CD4-positive, CD25-positive, alpha-beta regulatory T cell (primary cell): ENCODE data around the gene RAB11FIP4. TPM values are rescaled to one million over a fixed set of nuclear protein-coding genes. Genes with fewer than 3 reads are reported as not detected.

Experiments
- ATAC-seq, 2 donors: fragments of 150-1000 bp; cut with Tn5 transposase; one replicate each; pipeline ENCODE4 v1.10.0; 2021; ENCODE audit warnings: low read depth in 2 of 2, moderate number of reproducible peaks in 2 of 2, moderate library complexity in 1 of 2
- DNase-seq, 3 donors: peaks; one replicate each; pipeline versions ENCODE4 v3.0.0 to v3.0.0-alpha.2; 2012 to 2022; ENCODE audit warnings: mixed read lengths in 1 of 3
- H3K27ac ChIP-seq: one replicate; pipeline ENCODE4 v1.7.0; 2013; ENCODE audit warnings: mild to moderate bottlenecking, low read length; ENCODE audit not compliant: insufficient read depth, poor library complexity, severe bottlenecking
- H3K27me3 ChIP-seq: one replicate; pipeline ENCODE4 v1.7.0; 2013; ENCODE audit warnings: low read length; ENCODE audit not compliant: control insufficient read depth, insufficient read depth
- H3K36me3 ChIP-seq: one replicate; pipeline ENCODE4 v1.7.0; 2013; ENCODE audit warnings: mild to moderate bottlenecking, low read length, moderate library complexity; ENCODE audit not compliant: control insufficient read depth, insufficient read depth
- H3K4me1 ChIP-seq: 2 replicates; pipeline ENCODE4 v1.7.0; 2013; ENCODE audit warnings: mild to moderate bottlenecking, low read length; ENCODE audit not compliant: insufficient read depth, control insufficient read depth, poor library complexity, severe bottlenecking
- H3K4me3 ChIP-seq: one replicate; pipeline ENCODE4 v1.7.0; 2013; ENCODE audit warnings: low read depth, mild to moderate bottlenecking, low read length, moderate library complexity
- H3K9me3 ChIP-seq, 2 experiments: 1 replicate in 1 of 2; 2 replicates in 1 of 2; pipeline ENCODE4 v1.7.0; 2013; ENCODE audit warnings: low read length in 2 of 2, mild to moderate bottlenecking in 1 of 2, moderate library complexity in 1 of 2; ENCODE audit not compliant: control insufficient read depth in 2 of 2
- H3K27ac Mint-ChIP-seq, 3 donors: one replicate each; pipeline ENCODE4 v1.8.0; 2020 to 2022; ENCODE audit warnings: mild to moderate bottlenecking in 3 of 3, mixed read lengths in 3 of 3, moderate library complexity in 2 of 3
- H3K27me3 Mint-ChIP-seq: one replicate; pipeline ENCODE4 v1.8.0; 2022; ENCODE audit warnings: mild to moderate bottlenecking, mixed read lengths
- H3K36me3 Mint-ChIP-seq: one replicate; pipeline ENCODE4 v1.8.0; 2020; ENCODE audit warnings: mixed read lengths
- H3K4me1 Mint-ChIP-seq, 4 donors: one replicate each; pipeline ENCODE4 v1.8.0; 2020 to 2022; ENCODE audit warnings: mixed read lengths in 4 of 4, mild to moderate bottlenecking in 1 of 4
- H3K4me3 Mint-ChIP-seq, 4 donors: one replicate each; pipeline ENCODE4 v1.8.0; 2020 to 2022; ENCODE audit warnings: mild to moderate bottlenecking in 4 of 4, mixed read lengths in 4 of 4, moderate library complexity in 3 of 4
- H3K9me3 Mint-ChIP-seq, 7 donors: one replicate each; pipeline ENCODE4 v1.8.0; 2020 to 2022; ENCODE audit warnings: mixed read lengths in 7 of 7, mild to moderate bottlenecking in 3 of 7, moderate library complexity in 2 of 7
- polyA plus RNA-seq, 4 donors: library from polyadenylated mRNA; unstranded; fragments of 300-500 nt; fragmentation: Illumina TruSeq; gene quantifications; one replicate each; pipeline ENCODE4 v1.2.3, GENCODE V29; 2021
- total RNA-seq: library from RNA; stranded (reverse); gene quantifications from one replicate; pipeline ENCODE4 v1.2.3, GENCODE V29; 2022

Gene RAB11FIP4
- total and polyA plus RNA-seq, 5 donors from 2014 or later: 23.1 to 79.7 (median 23.6) TPM

- Histone ChIP-seq H3K9me3 (no peaks in the 10 kb centered on the region), H3K27me3 (no peaks in the 10 kb centered on the region), H3K27ac (no peak overlapping the region), H3K4me3 (no peak overlapping the region), H3K4me1 (no peaks in the 10 kb centered on the region), H3K36me3 (no peaks in the 10 kb centered on the region)
- H3K4me1 Mint-ChIP-seq: no peaks in the 10 kb centered on the region
- H3K36me3 Mint-ChIP-seq: no peaks in the 10 kb centered on the region
- H3K27ac Mint-ChIP-seq: no peak overlapping the region
- peaks cover 8% of the 10 kb centered on the region for H3K27me3 Mint-ChIP-seq
- no peak overlapping the region for H3K4me3 Mint-ChIP-seq
- no peak for ATAC-seq
- no peak for DNase-seq
- H3K9me3 Mint-ChIP-seq: no peaks in the 10 kb centered on the region
Measured at GRCh38 chr17:31414550-31414918, 23.1 kb downstream of the RAB11FIP4 start.

DNA sequence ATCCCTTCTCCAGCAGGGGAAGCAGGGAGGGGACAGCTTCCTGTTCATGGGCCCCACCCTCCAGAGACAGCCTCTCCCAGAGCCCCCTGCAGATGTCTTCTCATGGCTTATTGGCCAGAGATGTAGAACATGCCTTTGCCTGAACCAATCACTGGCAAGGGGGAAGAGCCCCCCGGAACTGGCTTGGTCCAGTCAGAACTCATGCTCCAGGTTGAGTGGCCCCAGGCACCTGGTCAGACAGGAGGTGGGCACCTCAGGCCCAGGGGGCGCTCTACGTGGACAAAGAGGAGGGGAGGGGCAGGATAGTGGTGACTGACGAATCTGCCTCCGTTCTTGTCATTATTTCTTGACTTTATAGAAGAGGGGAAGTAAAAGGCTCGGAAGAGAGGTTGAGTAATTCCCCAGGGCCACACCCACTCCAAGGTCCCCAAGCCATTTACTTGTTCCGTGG lies 23.6 kb downstream of the RAB11FIP4 start:
- no peaks in the 10 kb centered on the region for H3K4me1 ChIP-seq
- Mint-ChIP-seq H3K4me1 (no peaks in the 10 kb centered on the region), H3K9me3 (no peaks in the 10 kb centered on the region), H3K27ac (no peak overlapping the region), H3K4me3 (no peak overlapping the region), H3K27me3 (peaks cover 12% of the 10 kb centered on the region), H3K36me3 (no peaks in the 10 kb centered on the region)
- H3K36me3 ChIP-seq: no peaks in the 10 kb centered on the region
- ATAC-seq (no peak), DNase-seq (no peak)
- no peaks in the 10 kb centered on the region for H3K9me3 ChIP-seq
- no peak overlapping the region for H3K27ac ChIP-seq
- no peak overlapping the region for H3K4me3 ChIP-seq
- no peaks in the 10 kb centered on the region for H3K27me3 ChIP-seq

- Histone ChIP-seq H3K9me3 (no peaks in the 10 kb centered on the region), H3K36me3 (no peaks in the 10 kb centered on the region), H3K27me3 (no peaks in the 10 kb centered on the region), H3K27ac (no peak overlapping the region), H3K4me1 (no peaks in the 10 kb centered on the region), H3K4me3 (no peak overlapping the region)
- no peaks in the 10 kb centered on the region for H3K4me1 Mint-ChIP-seq
- H3K36me3 Mint-ChIP-seq: no peaks in the 10 kb centered on the region
- H3K4me3 Mint-ChIP-seq: no peak overlapping the region
- H3K9me3 Mint-ChIP-seq: no peaks in the 10 kb centered on the region
- ATAC-seq (no peak), DNase-seq (no peak)
- H3K27ac Mint-ChIP-seq: no peak overlapping the region
- peaks cover 12% of the 10 kb centered on the region for H3K27me3 Mint-ChIP-seq
Measured at GRCh38 chr17:31415640-31416502, 24.4 kb downstream of the RAB11FIP4 start.

DNA sequence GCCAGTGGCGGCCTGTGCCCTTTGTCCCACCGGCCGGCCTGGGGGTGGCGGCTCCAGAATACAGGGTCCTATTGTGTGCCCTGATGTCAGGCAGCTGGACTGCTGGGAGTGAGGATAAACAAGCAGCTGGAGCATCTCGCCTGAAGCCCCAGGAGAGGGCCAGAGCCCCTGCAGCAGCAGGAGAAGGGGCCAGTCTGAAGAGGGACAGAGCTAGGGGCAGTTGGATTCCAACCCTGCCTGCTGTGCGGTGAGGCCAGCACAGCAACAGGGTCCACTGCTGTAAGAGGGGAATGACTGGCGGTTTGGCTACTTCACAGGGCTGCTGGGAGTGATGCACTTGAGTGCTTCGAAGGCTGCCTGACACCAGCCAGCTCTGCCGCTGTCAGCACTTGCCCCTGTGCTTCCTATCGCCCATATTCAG lies 25.0 kb downstream of the RAB11FIP4 start:
- no peaks in the 10 kb centered on the region for H3K4me1 Mint-ChIP-seq
- H3K27me3 Mint-ChIP-seq: peaks cover 12% of the 10 kb centered on the region
- no peak overlapping the region for H3K4me3 Mint-ChIP-seq
- ATAC-seq (no peak), DNase-seq (no peak)
- Histone ChIP-seq H3K4me3 (no peak overlapping the region), H3K36me3 (no peaks in the 10 kb centered on the region), H3K4me1 (no peaks in the 10 kb centered on the region), H3K27me3 (no peaks in the 10 kb centered on the region), H3K27ac (no peak overlapping the region), H3K9me3 (no peaks in the 10 kb centered on the region)
- H3K9me3 Mint-ChIP-seq: no peaks in the 10 kb centered on the region
- H3K36me3 Mint-ChIP-seq: no peaks in the 10 kb centered on the region
- no peak overlapping the region for H3K27ac Mint-ChIP-seq

DNA sequence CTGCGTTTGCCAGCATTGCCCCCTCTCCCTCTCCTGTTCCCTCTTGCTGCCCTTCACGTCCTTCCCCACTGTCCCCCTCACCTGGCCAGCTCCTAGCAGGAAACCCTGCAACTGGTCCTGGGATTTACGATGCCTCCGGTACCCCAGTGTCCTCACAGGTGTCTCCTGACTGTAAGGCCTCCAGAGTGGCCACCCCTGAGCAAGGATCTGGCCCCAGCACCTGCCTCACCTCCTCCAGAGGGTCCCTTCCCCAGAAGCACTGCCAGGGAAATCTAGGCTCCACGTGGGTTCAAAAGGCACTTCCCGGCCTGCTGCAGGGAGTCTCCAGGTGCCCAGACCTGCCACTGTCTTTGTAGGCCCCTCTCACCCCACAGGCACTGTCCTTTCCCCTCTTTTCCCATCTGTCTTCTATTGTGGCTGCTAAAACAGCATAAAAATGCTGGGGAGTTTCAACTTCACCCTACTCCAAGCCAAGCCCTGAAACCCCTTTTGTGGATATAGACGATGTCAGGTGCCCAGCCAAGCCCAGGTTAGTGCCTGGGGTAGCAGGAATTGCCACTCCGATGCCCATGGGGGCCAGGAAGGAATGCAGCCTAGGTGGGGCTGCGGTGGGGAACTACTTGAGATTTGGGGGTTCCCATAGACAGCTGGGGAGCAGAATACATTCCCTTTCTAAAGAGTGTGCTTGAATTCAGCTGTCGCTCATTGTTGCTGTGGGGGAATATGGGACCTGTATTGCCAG lies 25.7 kb downstream of the RAB11FIP4 start:
- Mint-ChIP-seq H3K36me3 (no peaks in the 10 kb centered on the region), H3K27ac (no peak overlapping the region)

DNA sequence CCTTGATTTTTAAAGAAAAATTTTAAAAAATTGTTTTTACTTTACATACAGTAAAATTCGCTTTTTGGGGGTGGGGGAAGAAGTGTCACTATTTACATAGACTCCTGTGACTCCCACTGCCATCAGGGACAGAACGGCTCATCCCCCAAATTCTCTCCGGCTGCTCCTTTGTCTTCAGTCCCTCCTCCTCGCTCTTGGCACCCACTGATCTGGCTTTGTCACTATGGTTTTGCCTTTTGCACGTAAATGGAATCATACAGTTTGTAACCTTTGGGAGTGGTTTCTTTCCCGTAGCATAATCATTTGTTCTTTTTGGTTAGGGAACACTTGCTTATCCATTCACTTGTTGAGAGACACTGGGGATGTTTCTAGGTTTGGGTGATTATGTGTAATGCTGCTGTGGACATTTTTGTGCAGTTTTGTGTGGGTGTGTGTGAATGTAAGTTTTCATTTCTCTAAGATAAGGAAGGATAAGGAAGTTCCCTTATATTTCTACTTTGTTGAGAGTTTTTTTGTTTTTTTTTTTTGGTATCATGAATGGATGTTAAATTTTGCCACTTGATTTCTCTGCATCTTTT lies 27.4 kb downstream of the RAB11FIP4 start:
- H3K4me1 ChIP-seq: no peaks in the 10 kb centered on the region
- ATAC-seq: no peak
- H3K27me3 ChIP-seq: peaks cover 4% of the 10 kb centered on the region
- H3K4me3 ChIP-seq: no peak overlapping the region
- Mint-ChIP-seq H3K27me3 (peaks cover 21% of the 10 kb centered on the region), H3K4me3 (no peak overlapping the region), H3K9me3 (peaks cover 0 to 10% (median 2%) of the 10 kb centered on the region in 7 donors), H3K4me1 (no peaks in the 10 kb centered on the region), H3K27ac (no peak overlapping the region), H3K36me3 (no peaks in the 10 kb centered on the region)
- H3K9me3 ChIP-seq: peaks cover 0 to 2% of the 10 kb centered on the region in 2 experiments
- no peaks in the 10 kb centered on the region for H3K36me3 ChIP-seq
- no peak for DNase-seq
- H3K27ac ChIP-seq: no peak overlapping the region

More for the DNA sequence above, 25.7 kb downstream of the RAB11FIP4 start:
- Histone ChIP-seq H3K27me3 (peaks cover 4% of the 10 kb centered on the region), H3K4me1 (no peaks in the 10 kb centered on the region), H3K4me3 (no peak overlapping the region), H3K36me3 (no peaks in the 10 kb centered on the region), H3K27ac (no peak overlapping the region), H3K9me3 (peaks cover 0 to 2% of the 10 kb centered on the region in 2 experiments)
- no peak for DNase-seq
- H3K4me1 Mint-ChIP-seq: no peaks in the 10 kb centered on the region
- H3K9me3 Mint-ChIP-seq: peaks cover 0 to 2% (median 0%) of the 10 kb centered on the region in 7 donors
- H3K27me3 Mint-ChIP-seq: peaks cover 13% of the 10 kb centered on the region
- ATAC-seq: no peak
- no peak overlapping the region for H3K4me3 Mint-ChIP-seq

GRCh38 chr17:31422443-31422842 lies 31.0 kb downstream of the RAB11FIP4 start:
- ATAC-seq (no peak), DNase-seq (no peak)
- Histone ChIP-seq H3K9me3 (peaks cover 0 to 2% of the 10 kb centered on the region in 2 experiments), H3K4me1 (no peaks in the 10 kb centered on the region), H3K36me3 (no peaks in the 10 kb centered on the region), H3K4me3 (no peak overlapping the region), H3K27me3 (peaks cover 4% of the 10 kb centered on the region), H3K27ac (no peak overlapping the region)
- H3K27ac Mint-ChIP-seq: no peak overlapping the region
- no peaks in the 10 kb centered on the region for H3K36me3 Mint-ChIP-seq
- H3K27me3 Mint-ChIP-seq: peaks cover 17% of the 10 kb centered on the region
- peaks cover 0 to 10% (median 2%) of the 10 kb centered on the region in 7 donors for H3K9me3 Mint-ChIP-seq
- no peaks in the 10 kb centered on the region for H3K4me1 Mint-ChIP-seq
- H3K4me3 Mint-ChIP-seq: no peak overlapping the region
